ENCODE results near the gene SLC25A33. TPM values are rescaled to one million over a fixed set of nuclear protein-coding genes. Genes with fewer than 3 reads are reported as not detected.

The SLC25A33 gene
- total RNA-seq, 1 donor from 2014 or later, result 10.4 TPM

DNA sequence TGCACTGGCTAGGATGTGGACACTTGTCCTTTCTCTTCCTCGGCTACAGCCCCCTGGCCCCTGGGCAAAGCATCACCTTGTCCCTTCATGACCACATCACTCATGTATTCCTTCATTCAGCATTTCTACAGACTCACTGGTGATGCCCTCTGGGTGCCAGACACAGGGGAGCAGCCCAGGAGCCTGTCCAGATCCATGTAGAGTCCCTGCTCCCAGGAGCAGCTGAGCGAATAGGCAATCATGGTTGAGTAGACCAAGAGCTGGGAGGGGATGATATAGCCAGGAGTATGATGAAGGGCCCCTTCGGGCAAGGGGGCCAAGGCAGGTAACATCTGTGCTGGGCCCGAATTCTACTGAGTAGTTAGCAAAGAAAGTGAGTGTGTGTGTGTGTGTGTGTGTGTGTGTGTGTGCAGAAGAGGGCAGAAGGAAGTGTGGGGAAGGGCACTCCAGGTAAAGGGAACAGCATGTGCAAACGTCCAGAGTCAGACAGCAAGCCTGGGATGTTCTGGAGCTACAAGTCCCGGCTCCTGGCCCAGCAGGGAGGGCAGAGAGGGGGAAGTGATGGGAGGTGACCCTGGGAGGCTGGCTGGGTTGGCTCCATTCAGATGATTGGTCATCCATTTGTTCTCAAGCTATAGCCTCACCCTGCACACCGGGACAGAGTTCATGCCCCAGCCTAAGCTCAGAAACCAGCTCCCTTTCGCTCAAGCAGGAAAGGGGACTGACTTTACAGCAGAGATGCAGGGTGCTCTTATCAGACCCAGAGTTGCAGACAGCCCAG, 91.3 kb downstream of the SLC25A33 start:
- Mint-ChIP-seq H3K27ac (peak overlapping the region; percentile 96), H3K27me3 (ENCODE audit: low read depth) (no peaks in the 10 kb centered on the region), H3K4me1 (ENCODE audit: low read depth) (peaks cover 58% of the 10 kb centered on the region), H3K36me3 (ENCODE audit: low read depth) (peaks cover 56% of the 10 kb centered on the region), H3K4me3 (ENCODE audit: low read depth) (peak overlapping the region; percentile 96), H3K9me3 (no peaks in the 10 kb centered on the region)
- DNase-seq (ENCODE audit: low spot score), result peak; percentile 19
- intact Hi-C loops (cut with micrococcal nuclease), result no loop called here

DNA sequence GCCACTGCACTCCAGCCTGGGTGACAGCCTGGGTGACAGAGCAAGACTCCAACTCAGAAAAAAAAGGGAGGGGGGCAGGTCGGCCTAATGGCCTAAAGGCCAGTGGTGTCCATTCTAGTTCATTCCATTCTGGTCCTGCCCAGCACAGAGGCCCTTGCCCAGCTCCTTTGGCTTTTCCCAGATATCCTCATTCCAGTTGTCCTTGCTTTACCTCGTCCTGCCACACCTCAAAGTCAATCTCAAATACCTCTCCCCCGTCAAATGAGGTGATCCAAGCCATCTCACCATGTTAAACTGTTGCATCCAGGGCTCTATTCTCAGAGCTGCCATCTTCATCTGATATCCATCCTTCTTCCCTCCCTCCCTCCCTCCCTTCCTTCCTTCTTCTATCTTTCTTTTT, 92.3 kb downstream of the SLC25A33 start:
- intact Hi-C loops (cut with micrococcal nuclease), result no loop called here
- no peaks in the 10 kb centered on the region for H3K27me3 Mint-ChIP-seq (ENCODE audit: low read depth)
- peak overlapping the region; percentile 81 for H3K27ac Mint-ChIP-seq
- H3K4me3 Mint-ChIP-seq (ENCODE audit: low read depth), result peak overlapping the region; percentile 96
- H3K4me1 Mint-ChIP-seq (ENCODE audit: low read depth), result peaks cover 52% of the 10 kb centered on the region
- no peak for DNase-seq (ENCODE audit: low spot score)
- H3K9me3 Mint-ChIP-seq, result no peaks in the 10 kb centered on the region
- H3K36me3 Mint-ChIP-seq (ENCODE audit: low read depth), result peaks cover 66% of the 10 kb centered on the region

DNA sequence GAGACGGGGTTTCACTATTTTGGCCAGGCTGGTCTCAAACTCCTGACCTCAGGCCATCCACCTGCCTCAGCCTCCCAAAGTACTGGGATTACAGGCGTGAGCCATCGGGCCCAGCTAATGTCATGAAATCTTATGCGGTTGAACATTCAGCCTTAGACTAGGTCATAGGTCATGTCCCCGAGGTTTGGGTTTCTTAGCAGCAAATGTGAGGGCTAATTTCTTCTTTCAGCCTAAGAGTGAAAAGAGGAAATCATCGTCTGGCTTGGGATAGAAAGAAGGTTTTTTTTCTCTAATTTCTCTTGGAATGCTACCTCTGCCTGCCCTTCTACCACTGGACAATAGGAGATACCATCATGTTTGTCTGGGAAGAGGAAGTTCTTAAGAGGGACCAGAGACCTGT, 94.2 kb downstream of the SLC25A33 start:
- intact Hi-C loops (cut with micrococcal nuclease), result no loop called here
- Mint-ChIP-seq H3K4me1 (ENCODE audit: low read depth) (peaks cover 47% of the 10 kb centered on the region), H3K27me3 (ENCODE audit: low read depth) (no peaks in the 10 kb centered on the region), H3K4me3 (ENCODE audit: low read depth) (peak overlapping the region; percentile 33), H3K9me3 (peaks cover 5% of the 10 kb centered on the region), H3K36me3 (ENCODE audit: low read depth) (peaks cover 80% of the 10 kb centered on the region), H3K27ac (no peak overlapping the region)
- DNase-seq (ENCODE audit: low spot score), result no peak

DNA sequence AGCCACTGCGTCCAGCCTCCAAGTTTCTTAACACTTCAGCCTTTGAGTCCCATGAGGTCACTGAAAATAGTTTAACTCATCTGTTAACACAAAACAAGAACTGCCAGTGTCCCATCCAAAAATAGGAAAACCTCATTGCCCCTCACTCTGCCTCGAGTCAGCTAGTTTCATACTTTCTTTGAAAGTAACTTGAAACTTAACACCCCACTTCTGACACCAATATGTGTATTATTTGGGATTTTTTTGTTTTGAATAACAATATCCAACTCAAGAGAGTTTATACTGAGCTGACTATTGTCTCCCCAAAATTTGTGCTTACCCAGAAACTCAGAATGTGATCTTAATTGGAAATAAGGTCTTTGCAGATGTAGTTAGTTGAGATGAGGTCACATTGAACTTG, 95.3 kb downstream of the SLC25A33 start:
- DNase-seq (ENCODE audit: low spot score), result no peak
- H3K36me3 Mint-ChIP-seq (ENCODE audit: low read depth), result peaks cover 90% of the 10 kb centered on the region
- peak overlapping the region; percentile 12 for H3K27ac Mint-ChIP-seq
- H3K9me3 Mint-ChIP-seq, result peaks cover 5% of the 10 kb centered on the region
- peak overlapping the region; percentile 13 for H3K4me3 Mint-ChIP-seq (ENCODE audit: low read depth)
- peaks cover 49% of the 10 kb centered on the region for H3K4me1 Mint-ChIP-seq (ENCODE audit: low read depth)
- no peaks in the 10 kb centered on the region for H3K27me3 Mint-ChIP-seq (ENCODE audit: low read depth)
- intact Hi-C loops (cut with micrococcal nuclease), result no loop called here

Other genes starting within 250 kb of the SLC25A33 start
- 7.1 and 7.5 TPM in 2 replicates for gene SPSB1, start 246.6 kb upstream of the SLC25A33 start, total RNA-seq
- gene TMEM201, start 49.4 kb downstream of the SLC25A33 start, total RNA-seq, result 30.8 and 31.6 TPM in 2 replicates
- 184 and 189 TPM in 2 replicates for gene PIK3CD, start 112.3 kb downstream of the SLC25A33 start, total RNA-seq

Measured in activated T-helper 2 cell treated with anti-CD3 and anti-CD28 coated beads, Interferon-gamma antibody, Interleukin-2, Interleukin-4, amounts not matched to agents 10 μg/mL and 5 μg/mL and 100 μg/mL, durations not matched to agents 14 hours and 24 hours and 36 hours (primary cell).